ENCODE measurements around the gene CCDC178. TPM values are rescaled to one million over a fixed set of nuclear protein-coding genes. Genes with fewer than 3 reads are reported as not detected.

The CCDC178 gene
- total and polyA plus RNA-seq, 12 donors, result 0.13 to 6.5 (median 0.87) TPM; not detected in 5

GRCh38 chr18:33270297-33270696 is 170.2 kb downstream of the CCDC178 start:
- H3K9me3 ChIP-seq (replicated peaks in 1 of 3), result no peaks in the 10 kb centered on the region
- no peaks in the 10 kb centered on the region for H3K27me3 ChIP-seq
- DNase-seq, result no peak
- H3K4me1 ChIP-seq (replicated peaks in 1 of 2), result no peaks in the 10 kb centered on the region
- no peaks in the 10 kb centered on the region for H3K36me3 ChIP-seq (replicated peaks in 1 of 2)
- no peak overlapping the region for H3K4me3 ChIP-seq
- WGBS, 4 donors, result 41 to 57% (median 51%) methylated on average over 1 of the region's 1 CpG
- no peak overlapping the region for H3K27ac ChIP-seq
- TF ChIP-seq POLR2A (IDR thresholded peaks at IDR 0.05), result no peak
- TF ChIP-seq CTCF (IDR thresholded peaks at IDR 0.05), result no peak
- intact Hi-C loops (cut with DNase I), result no loop called here

- 15 to 25% (median 20%) methylated on average over 2 of the region's 2 CpGs for WGBS, 4 donors
- TF ChIP-seq POLR2A (IDR thresholded peaks at IDR 0.05), result no peak
- TF ChIP-seq CTCF (IDR thresholded peaks at IDR 0.05), result no peak
- intact Hi-C loops (cut with DNase I), result no loop called here
Measured at GRCh38 chr18:33269223-33269622, 171.3 kb downstream of the CCDC178 start.

GRCh38 chr18:33264566-33264965 is 176.0 kb downstream of the CCDC178 start:
- TF ChIP-seq POLR2A (IDR thresholded peaks at IDR 0.05), result no peak
- no peak for TF ChIP-seq CTCF (IDR thresholded peaks at IDR 0.05)
- no peak overlapping the region for H3K27ac ChIP-seq
- H3K4me3 ChIP-seq, result no peak overlapping the region
- no peaks in the 10 kb centered on the region for H3K4me1 ChIP-seq (replicated peaks in 1 of 2)
- DNase-seq, result no peak
- intact Hi-C loops (cut with DNase I), result no loop called here
- H3K27me3 ChIP-seq, result no peaks in the 10 kb centered on the region
- no peaks in the 10 kb centered on the region for H3K36me3 ChIP-seq (replicated peaks in 1 of 2)
- H3K9me3 ChIP-seq (replicated peaks in 1 of 3), result no peaks in the 10 kb centered on the region
- WGBS, 4 donors, result 21 to 45% (median 35%) methylated on average over 1 of the region's 1 CpG

More at GRCh38 chr18:33269223-33269622, 171.3 kb downstream of the CCDC178 start:
- no peak for DNase-seq
- Histone ChIP-seq H3K9me3 (replicated peaks in 1 of 3) (no peaks in the 10 kb centered on the region), H3K27me3 (no peaks in the 10 kb centered on the region), H3K4me3 (no peak overlapping the region), H3K27ac (no peak overlapping the region), H3K36me3 (replicated peaks in 1 of 2) (no peaks in the 10 kb centered on the region), H3K4me1 (replicated peaks in 1 of 2) (no peaks in the 10 kb centered on the region)

- H3K9me3 ChIP-seq (replicated peaks in 1 of 3), result peaks cover 0 to 10% (median 0%) of the 10 kb centered on the region in 3 donors
- no peaks in the 10 kb centered on the region for H3K27me3 ChIP-seq
- H3K27ac ChIP-seq, result no peak overlapping the region
- H3K4me1 ChIP-seq (replicated peaks in 1 of 2), result no peaks in the 10 kb centered on the region
- no peaks in the 10 kb centered on the region for H3K36me3 ChIP-seq (replicated peaks in 1 of 2)
- intact Hi-C loops (cut with DNase I), result no loop called here
- 75 to 86% (median 78%) methylated on average over 1 of the region's 1 CpG for WGBS, 4 donors
- no peak for TF ChIP-seq POLR2A (IDR thresholded peaks at IDR 0.05)
- TF ChIP-seq CTCF (IDR thresholded peaks at IDR 0.05), result no peak
- DNase-seq, result no peak
- H3K4me3 ChIP-seq, result no peak overlapping the region
Measured at GRCh38 chr18:33239298-33239697, 201.2 kb downstream of the CCDC178 start.

Data from adrenal gland (tissue), 12 donors.